ENCODE measurements around the gene ACOX3. TPM values are rescaled to one million over a fixed set of nuclear protein-coding genes. Genes with fewer than 3 reads are reported as not detected.

ACOX3 gene
- total RNA-seq, 1 experiment from 2014 or later: 21.0 TPM

DNA sequence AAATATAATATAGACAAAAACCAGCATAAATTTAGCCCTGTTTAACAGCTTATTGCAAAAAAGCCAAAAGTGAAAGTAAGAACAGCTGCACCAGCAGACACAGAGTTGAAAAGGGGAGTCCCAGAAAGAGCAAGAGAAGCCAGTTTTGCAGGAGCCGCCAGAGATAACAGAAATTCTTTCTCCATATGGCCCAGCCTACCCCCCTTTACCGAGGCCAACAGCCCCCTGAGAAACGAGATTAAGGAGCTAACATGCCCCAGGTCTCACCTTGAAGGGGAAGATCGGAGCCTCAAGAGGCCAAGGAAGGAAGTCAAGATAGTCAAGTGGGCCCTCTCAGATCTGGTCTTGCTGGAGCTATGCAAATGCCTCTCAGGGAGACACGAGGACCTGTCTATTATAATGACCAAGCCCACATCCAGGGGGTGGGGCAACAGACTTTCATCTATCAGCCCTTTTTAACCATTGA lies 4.8 kb downstream of the ACOX3 start:
- Histone ChIP-seq H3K9me3 (ENCODE audit: insufficient read depth, low read depth) (no peaks in the 10 kb centered on the region), H4K20me1 (ENCODE audit: insufficient read depth) (no peaks in the 10 kb centered on the region), H3K4me3 (no peak overlapping the region), H3K9me2 (ENCODE audit: insufficient read depth) (no peaks in the 10 kb centered on the region), H3K36me3 (ENCODE audit: low read depth) (0 out of 2 replicates have a peak, but pooled peaks cover 3% of the 10 kb centered on the region), H3K27me3 (ENCODE audit: insufficient read depth, low read depth) (no peaks in the 10 kb centered on the region), H3K27ac (no peak overlapping the region), H3F3A (ENCODE audit: insufficient read depth, low read depth) (peaks cover 10% of the 10 kb centered on the region), H3K4me2 (no peak overlapping the region), H2AFZ (no peak overlapping the region), H3K79me2 (ENCODE audit: low read depth) (peaks cover 9% of the 10 kb centered on the region), H3K4me1 (replicated peaks; ENCODE audit: insufficient read depth) (no peaks in the 10 kb centered on the region)
- DNase-seq: no peak
- POLR2A ChIA-PET (ENCODE audit: unreplicated experiment): no interaction called here
- CTCF ChIA-PET: no interaction called here
- BruUV-seq (replicated peaks): no TSS peak
- intact Hi-C loops (cut with micrococcal nuclease; ENCODE audit: unreplicated experiment): no loop called here
- TF ChIP-seq, protein P1, sequence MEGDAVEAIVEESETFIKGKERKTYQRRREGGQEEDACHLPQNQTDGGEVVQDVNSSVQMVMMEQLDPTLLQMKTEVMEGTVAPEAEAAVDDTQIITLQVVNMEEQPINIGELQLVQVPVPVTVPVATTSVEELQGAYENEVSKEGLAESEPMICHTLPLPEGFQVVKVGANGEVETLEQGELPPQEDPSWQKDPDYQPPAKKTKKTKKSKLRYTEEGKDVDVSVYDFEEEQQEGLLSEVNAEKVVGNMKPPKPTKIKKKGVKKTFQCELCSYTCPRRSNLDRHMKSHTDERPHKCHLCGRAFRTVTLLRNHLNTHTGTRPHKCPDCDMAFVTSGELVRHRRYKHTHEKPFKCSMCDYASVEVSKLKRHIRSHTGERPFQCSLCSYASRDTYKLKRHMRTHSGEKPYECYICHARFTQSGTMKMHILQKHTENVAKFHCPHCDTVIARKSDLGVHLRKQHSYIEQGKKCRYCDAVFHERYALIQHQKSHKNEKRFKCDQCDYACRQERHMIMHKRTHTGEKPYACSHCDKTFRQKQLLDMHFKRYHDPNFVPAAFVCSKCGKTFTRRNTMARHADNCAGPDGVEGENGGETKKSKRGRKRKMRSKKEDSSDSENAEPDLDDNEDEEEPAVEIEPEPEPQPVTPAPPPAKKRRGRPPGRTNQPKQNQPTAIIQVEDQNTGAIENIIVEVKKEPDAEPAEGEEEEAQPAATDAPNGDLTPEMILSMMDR (conservative IDR thresholded peaks at IDR 0.05): no peak
- no peak for TF ChIP-seq EZH2 (IDR thresholded peaks at IDR 0.05; ENCODE audit: low read depth)

DNA sequence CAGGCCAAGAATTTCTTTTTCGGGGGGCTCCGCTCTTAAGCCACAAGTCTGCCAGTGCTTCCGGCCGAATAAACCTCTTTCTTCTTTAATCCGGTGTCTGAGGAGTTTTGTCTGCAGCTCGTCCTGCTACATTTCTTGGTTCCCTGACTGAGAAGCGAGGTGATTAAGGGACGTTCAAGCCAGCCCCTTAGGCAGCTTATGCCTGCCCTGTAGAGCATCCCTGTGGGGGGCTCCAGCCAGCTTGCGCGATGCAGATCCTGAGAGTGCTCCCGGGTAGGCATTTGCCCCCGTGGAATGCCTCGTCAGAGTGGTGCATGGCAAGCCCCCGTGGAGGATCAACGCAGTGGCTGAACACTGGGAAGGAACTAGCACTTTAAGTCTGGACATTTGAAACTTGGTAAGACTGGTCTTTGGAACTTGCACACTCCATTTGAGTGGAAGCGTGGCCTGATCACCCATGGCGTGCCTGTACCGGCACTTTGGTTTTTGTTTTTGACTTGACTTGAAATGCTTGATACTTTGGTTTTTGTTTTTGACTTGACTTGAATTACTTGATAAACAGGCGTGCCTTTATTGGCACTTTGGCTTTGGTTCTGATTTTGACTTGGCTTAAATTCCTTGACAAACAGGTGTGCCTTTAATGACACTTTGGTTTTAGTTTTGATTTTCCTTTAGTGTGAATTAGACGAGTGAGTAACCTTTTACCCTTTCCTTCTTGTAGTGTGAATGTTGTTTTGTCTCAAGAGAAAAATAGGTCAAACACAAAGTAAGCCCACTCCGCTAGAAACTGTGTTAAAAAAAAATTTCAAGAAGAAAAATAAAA lies 6.1 kb downstream of the ACOX3 start:
- Histone ChIP-seq H3K79me2 (ENCODE audit: low read depth) (peaks cover 5% of the 10 kb centered on the region), H3K9me2 (ENCODE audit: insufficient read depth) (no peaks in the 10 kb centered on the region), H3K9me3 (ENCODE audit: insufficient read depth, low read depth) (no peaks in the 10 kb centered on the region), H3K27me3 (ENCODE audit: insufficient read depth, low read depth) (no peaks in the 10 kb centered on the region), H3K27ac (no peak overlapping the region), H2AFZ (no peak overlapping the region), H3F3A (ENCODE audit: insufficient read depth, low read depth) (peaks cover 1% of the 10 kb centered on the region; the same call in 1 of the 2 replicates), H3K4me3 (no peak overlapping the region), H3K4me2 (no peak overlapping the region), H3K4me1 (replicated peaks; ENCODE audit: insufficient read depth) (no peaks in the 10 kb centered on the region), H3K36me3 (ENCODE audit: low read depth) (0 out of 2 replicates have a peak, but pooled peaks cover 3% of the 10 kb centered on the region), H4K20me1 (ENCODE audit: insufficient read depth) (no peaks in the 10 kb centered on the region)
- no peak for TF ChIP-seq EZH2 (IDR thresholded peaks at IDR 0.05; ENCODE audit: low read depth)
- TF ChIP-seq, protein P1 (conservative IDR thresholded peaks at IDR 0.05): no peak
- CTCF ChIA-PET: no interaction called here
- no peak for DNase-seq
- no TSS peak for BruUV-seq (replicated peaks)
- intact Hi-C loops (cut with micrococcal nuclease; ENCODE audit: unreplicated experiment): no loop called here
- POLR2A ChIA-PET (ENCODE audit: unreplicated experiment): no interaction called here

DNA sequence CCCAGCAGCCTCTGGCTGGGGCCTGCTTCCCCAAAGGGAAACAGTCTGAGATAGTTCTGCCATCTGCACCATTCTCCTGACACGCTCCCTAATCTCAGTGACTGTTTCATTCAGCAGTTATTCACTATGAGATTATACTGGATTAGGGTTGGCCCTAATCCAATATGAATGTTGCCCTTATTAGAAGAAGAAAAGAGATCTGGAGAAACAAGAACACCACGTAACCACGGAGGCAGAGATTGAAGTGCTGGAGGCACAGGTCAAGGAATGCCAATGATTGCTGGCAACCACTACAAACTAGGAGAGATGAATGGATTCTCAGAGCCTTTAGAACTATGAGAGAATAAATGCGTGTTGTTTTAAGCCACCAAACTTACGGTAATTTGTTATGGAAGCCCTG lies 7.4 kb downstream of the ACOX3 start:
- no peaks in the 10 kb centered on the region for H3K9me2 ChIP-seq (ENCODE audit: insufficient read depth)
- intact Hi-C loops (cut with micrococcal nuclease; ENCODE audit: unreplicated experiment): no loop called here
- no peaks in the 10 kb centered on the region for H4K20me1 ChIP-seq (ENCODE audit: insufficient read depth)
- no peaks in the 10 kb centered on the region for H3F3A ChIP-seq (ENCODE audit: insufficient read depth, low read depth)
- ChIA-PET CTCF (no interaction called here), POLR2A (ENCODE audit: unreplicated experiment) (no interaction called here)
- no peaks in the 10 kb centered on the region for H3K36me3 ChIP-seq (ENCODE audit: low read depth)
- no TSS peak for BruUV-seq (replicated peaks)
- H3K27ac ChIP-seq: no peak overlapping the region
- TF ChIP-seq EZH2 (IDR thresholded peaks at IDR 0.05; ENCODE audit: low read depth): no peak
- TF ChIP-seq, protein P1 (conservative IDR thresholded peaks at IDR 0.05): no peak
- H2AFZ ChIP-seq: no peak overlapping the region
- no peak overlapping the region for H3K4me2 ChIP-seq
- H3K9me3 ChIP-seq (ENCODE audit: insufficient read depth, low read depth): no peaks in the 10 kb centered on the region
- H3K79me2 ChIP-seq (ENCODE audit: low read depth): no peaks in the 10 kb centered on the region
- H3K27me3 ChIP-seq (ENCODE audit: insufficient read depth, low read depth): no peaks in the 10 kb centered on the region
- no peak for DNase-seq
- H3K4me3 ChIP-seq: no peak overlapping the region
- no peaks in the 10 kb centered on the region for H3K4me1 ChIP-seq (replicated peaks; ENCODE audit: insufficient read depth)
